Measurements from ENCODE around the gene TGM2. TPM values are rescaled to one million over a fixed set of nuclear protein-coding genes. Genes with fewer than 3 reads are reported as not detected.

Gene TGM2
- polyA plus RNA-seq, 1 donor (not counting 4 experiments of a cell fraction or from before 2014, with no cell fraction given): 18.7 TPM

DNA sequence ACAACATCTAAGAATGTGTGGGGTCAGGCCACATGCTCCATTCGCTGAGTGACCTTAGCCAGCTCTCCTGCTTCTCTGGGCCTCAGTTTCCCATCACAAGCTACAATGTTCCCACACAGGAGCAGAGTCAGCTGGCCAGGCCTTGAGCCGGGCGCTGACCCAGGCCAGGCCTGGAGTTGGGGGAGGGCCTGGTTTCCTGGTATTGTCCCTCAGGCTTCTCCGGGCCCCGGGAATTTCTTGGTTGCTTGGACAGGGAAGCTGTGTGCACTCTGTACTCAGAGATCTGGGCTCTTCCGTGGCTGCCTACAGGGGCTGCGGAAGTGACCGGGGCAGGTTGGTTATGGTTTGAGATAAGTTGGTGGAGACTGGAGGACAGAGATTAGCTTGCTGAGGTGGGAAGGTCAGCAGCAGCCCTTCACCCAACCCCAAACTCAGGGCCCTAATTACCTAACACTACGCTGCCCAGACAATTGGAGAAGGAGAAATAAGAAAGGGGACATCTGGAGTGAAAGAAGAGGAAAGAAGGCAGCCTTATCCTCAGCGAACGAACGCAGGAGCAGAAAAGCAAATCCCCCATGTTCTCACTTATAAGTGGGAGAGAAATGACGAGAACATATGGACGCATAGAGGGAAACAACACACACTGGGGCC is 6.2 kb downstream of the TGM2 start:
- H3K9me3 ChIP-seq (ENCODE audit: control insufficient read depth, low read depth, low read length): no peaks in the 10 kb centered on the region
- no peak overlapping the region for H3K4me2 ChIP-seq (ENCODE audit: control insufficient read depth, extremely low read depth, insufficient read depth, low read depth, low read length)
- no peaks in the 10 kb centered on the region for H3K27me3 ChIP-seq (ENCODE audit: control insufficient read depth, extremely low read depth, insufficient read depth, low read length)
- no peaks in the 10 kb centered on the region for H3K9me1 ChIP-seq (ENCODE audit: control insufficient read depth, extremely low read depth, insufficient read depth, low read length)
- no peak for DNase-seq (ENCODE audit: low read depth, low spot score)
- no peaks in the 10 kb centered on the region for H3K36me3 ChIP-seq (ENCODE audit: control insufficient read depth in 2 of 2, extremely low read depth in 1 of 2, insufficient read depth in 2 of 2, low read length in 2 of 2)
- H3K79me2 ChIP-seq (ENCODE audit: control insufficient read depth, insufficient read depth, low read length): no peaks in the 10 kb centered on the region
- dilution Hi-C loops (cut with MboI; ENCODE audit: extremely low pct_ligation_motif_present, low sequenced_read_pairs): no loop called here
- H3K4me1 ChIP-seq (ENCODE audit: control insufficient read depth, extremely low read depth, insufficient read depth, low read length): no peaks in the 10 kb centered on the region
- no peak for TF ChIP-seq EZH2 (IDR thresholded peaks at IDR 0.05; ENCODE audit: low read length)
- TF ChIP-seq, protein P1, sequence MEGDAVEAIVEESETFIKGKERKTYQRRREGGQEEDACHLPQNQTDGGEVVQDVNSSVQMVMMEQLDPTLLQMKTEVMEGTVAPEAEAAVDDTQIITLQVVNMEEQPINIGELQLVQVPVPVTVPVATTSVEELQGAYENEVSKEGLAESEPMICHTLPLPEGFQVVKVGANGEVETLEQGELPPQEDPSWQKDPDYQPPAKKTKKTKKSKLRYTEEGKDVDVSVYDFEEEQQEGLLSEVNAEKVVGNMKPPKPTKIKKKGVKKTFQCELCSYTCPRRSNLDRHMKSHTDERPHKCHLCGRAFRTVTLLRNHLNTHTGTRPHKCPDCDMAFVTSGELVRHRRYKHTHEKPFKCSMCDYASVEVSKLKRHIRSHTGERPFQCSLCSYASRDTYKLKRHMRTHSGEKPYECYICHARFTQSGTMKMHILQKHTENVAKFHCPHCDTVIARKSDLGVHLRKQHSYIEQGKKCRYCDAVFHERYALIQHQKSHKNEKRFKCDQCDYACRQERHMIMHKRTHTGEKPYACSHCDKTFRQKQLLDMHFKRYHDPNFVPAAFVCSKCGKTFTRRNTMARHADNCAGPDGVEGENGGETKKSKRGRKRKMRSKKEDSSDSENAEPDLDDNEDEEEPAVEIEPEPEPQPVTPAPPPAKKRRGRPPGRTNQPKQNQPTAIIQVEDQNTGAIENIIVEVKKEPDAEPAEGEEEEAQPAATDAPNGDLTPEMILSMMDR (optimal IDR thresholded peaks at IDR 0.05 in 1 of 3, IDR thresholded peaks at IDR 0.05 in 1 of 3, conservative IDR thresholded peaks at IDR 0.05 in 1 of 3; ENCODE audit: extremely low read depth in 1 of 3, insufficient read depth in 2 of 3, low read length in 3 of 3): no peak
- H3K27ac ChIP-seq (ENCODE audit: control insufficient read depth, insufficient read depth, low read length): no peak overlapping the region
- no peak overlapping the region for H2AFZ ChIP-seq (ENCODE audit: control insufficient read depth, low read length)
- H3K9ac ChIP-seq (ENCODE audit: control insufficient read depth, extremely low read depth, insufficient read depth, low read length): no peak overlapping the region
- no peak overlapping the region for H3K4me3 ChIP-seq (ENCODE audit: control insufficient read depth in 2 of 3, extremely low read depth in 1 of 3, insufficient read depth in 2 of 3, low read depth in 1 of 3, low read length in 3 of 3)
- FAIRE-seq: no peak
- no peaks in the 10 kb centered on the region for H4K20me1 ChIP-seq (ENCODE audit: control insufficient read depth, extremely low read depth, insufficient read depth, low read length)

DNA sequence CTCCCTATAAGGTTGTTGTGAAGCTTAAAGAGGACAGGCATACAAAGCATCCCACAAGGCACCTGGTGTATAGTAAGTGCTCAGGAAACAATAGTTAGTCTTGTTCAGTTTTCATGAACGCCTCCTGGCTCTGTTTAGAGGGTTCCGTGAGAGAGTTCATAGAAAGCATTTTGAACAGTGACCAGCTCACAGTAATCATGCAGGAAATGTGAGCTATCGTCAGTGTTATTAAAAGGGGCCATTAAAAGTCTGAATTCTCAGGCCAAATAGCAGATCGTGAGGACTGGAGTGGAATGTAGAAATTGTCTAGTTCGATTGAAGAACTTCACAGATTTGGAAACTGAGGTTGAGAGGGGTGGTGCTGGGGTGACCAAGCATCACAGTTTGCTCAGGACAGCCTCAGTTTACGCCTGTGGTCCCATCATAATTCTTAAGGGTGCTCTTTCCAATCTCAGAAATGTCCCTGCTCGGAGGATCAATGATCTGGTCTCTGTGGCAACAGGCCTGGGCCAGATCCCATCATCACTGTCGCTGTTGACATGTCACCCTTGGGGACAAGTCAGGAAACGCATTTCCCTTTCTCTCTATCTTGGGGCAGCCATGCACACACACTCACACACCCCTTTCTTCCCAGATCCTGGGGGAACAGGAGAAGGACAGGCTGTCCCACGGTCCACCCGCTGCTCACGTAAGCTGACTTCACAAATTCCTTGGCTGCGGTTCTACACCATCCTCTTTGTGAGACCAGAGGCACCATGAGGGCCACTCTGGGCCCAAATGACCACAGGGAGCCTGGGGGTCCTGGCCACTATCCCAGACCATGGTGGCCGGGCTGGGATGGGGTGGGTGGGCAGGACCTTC is 7.2 kb downstream of the TGM2 start:
- Histone ChIP-seq H3K9ac (ENCODE audit: control insufficient read depth, extremely low read depth, insufficient read depth, low read length) (no peak overlapping the region), H2AFZ (ENCODE audit: control insufficient read depth, low read length) (no peak overlapping the region), H3K27me3 (ENCODE audit: control insufficient read depth, extremely low read depth, insufficient read depth, low read length) (no peaks in the 10 kb centered on the region), H3K36me3 (ENCODE audit: control insufficient read depth in 2 of 2, extremely low read depth in 1 of 2, insufficient read depth in 2 of 2, low read length in 2 of 2) (no peaks in the 10 kb centered on the region), H3K79me2 (ENCODE audit: control insufficient read depth, insufficient read depth, low read length) (no peaks in the 10 kb centered on the region), H3K9me3 (ENCODE audit: control insufficient read depth, low read depth, low read length) (no peaks in the 10 kb centered on the region), H4K20me1 (ENCODE audit: control insufficient read depth, extremely low read depth, insufficient read depth, low read length) (no peaks in the 10 kb centered on the region), H3K9me1 (ENCODE audit: control insufficient read depth, extremely low read depth, insufficient read depth, low read length) (no peaks in the 10 kb centered on the region), H3K4me1 (ENCODE audit: control insufficient read depth, extremely low read depth, insufficient read depth, low read length) (no peaks in the 10 kb centered on the region), H3K27ac (ENCODE audit: control insufficient read depth, insufficient read depth, low read length) (no peak overlapping the region), H3K4me3 (ENCODE audit: control insufficient read depth in 2 of 3, extremely low read depth in 1 of 3, insufficient read depth in 2 of 3, low read depth in 1 of 3, low read length in 3 of 3) (no peak overlapping the region), H3K4me2 (ENCODE audit: control insufficient read depth, extremely low read depth, insufficient read depth, low read depth, low read length) (no peak overlapping the region)
- TF ChIP-seq, protein P1 (optimal IDR thresholded peaks at IDR 0.05 in 1 of 3, IDR thresholded peaks at IDR 0.05 in 1 of 3, conservative IDR thresholded peaks at IDR 0.05 in 1 of 3; ENCODE audit: extremely low read depth in 1 of 3, insufficient read depth in 2 of 3, low read length in 3 of 3): no peak
- TF ChIP-seq EZH2 (IDR thresholded peaks at IDR 0.05; ENCODE audit: low read length): no peak
- dilution Hi-C loops (cut with MboI; ENCODE audit: extremely low pct_ligation_motif_present, low sequenced_read_pairs): no loop called here
- no peak for FAIRE-seq
- DNase-seq (ENCODE audit: low read depth, low spot score): no peak
